DOHH2 (cell line): ENCODE data around the gene TSSK1B.

Experiments used
- H3F3A ChIP-seq: fragments of 200-600 bp; sonication (generic), shearing (Covaris generic); 2 replicates; pipeline ENCODE4 v1.6.0; 2016; ENCODE audit warnings: antibody characterized with exemption, mild to moderate bottlenecking; ENCODE audit not compliant: control insufficient read depth, insufficient read depth
- H3K27ac ChIP-seq: fragments of 200-600 bp; sonication (generic); 2 replicates; pipeline ENCODE4 v1.5.1; 2014; ENCODE audit warnings: low read depth, mild to moderate bottlenecking, low read length, moderate library complexity
- H3K27me3 ChIP-seq: fragments of 200-600 bp; sonication (generic); 2 replicates; pipeline ENCODE4 v1.6.1; 2014; ENCODE audit warnings: mild to moderate bottlenecking, low read length, mixed read lengths; ENCODE audit not compliant: control insufficient read depth
- H3K36me3 ChIP-seq: fragments of 200-600 bp; sonication (generic); 2 replicates; pipeline ENCODE4 v1.6.1; 2014; ENCODE audit warnings: mild to moderate bottlenecking, low read length, moderate library complexity, mixed read lengths; ENCODE audit not compliant: control insufficient read depth
- H3K4me1 ChIP-seq: fragments of 200-600 bp; sonication (generic); 2 replicates; pipeline ENCODE4 v1.6.1; 2014; ENCODE audit warnings: mild to moderate bottlenecking, low read length, mixed read lengths; ENCODE audit not compliant: control insufficient read depth
- H3K4me2 ChIP-seq: fragments of 200-600 bp; sonication (generic); 2 replicates; pipeline ENCODE4 v1.6.0; 2014; ENCODE audit warnings: mild to moderate bottlenecking, low read length, moderate library complexity
- H3K4me3 ChIP-seq: fragments of 200-600 bp; sonication (generic); 2 replicates; pipeline ENCODE4 v1.5.1; 2014; ENCODE audit warnings: mild to moderate bottlenecking, low read length, mixed read lengths
- H3K79me2 ChIP-seq: fragments of 200-600 bp; sonication (generic); 2 replicates; pipeline ENCODE4 v1.6.1; 2014; ENCODE audit warnings: mild to moderate bottlenecking, low read length, mixed read lengths; ENCODE audit not compliant: control insufficient read depth
- H3K9me2 ChIP-seq: fragments of 200-600 bp; sonication (generic); replicated peaks from 2 replicates; pipeline ENCODE4 v1.6.1; 2014; ENCODE audit warnings: mild to moderate bottlenecking, low read length, mixed read lengths; ENCODE audit not compliant: control insufficient read depth
- H3K9me3 ChIP-seq: fragments of 200-600 bp; sonication (generic); 2 replicates; pipeline ENCODE4 v1.6.1; 2014; ENCODE audit warnings: antibody characterized with exemption, low read length, mixed read lengths; ENCODE audit not compliant: control insufficient read depth, insufficient read depth
- H4K20me1 ChIP-seq: fragments of 200-600 bp; sonication (generic); 2 replicates; pipeline ENCODE4 v1.6.0; 2014; ENCODE audit warnings: low read depth, mild to moderate bottlenecking, antibody characterized with exemption, low read length, moderate library complexity; ENCODE audit not compliant: control insufficient read depth, insufficient read depth
- CTCF ChIP-seq: fragments of 200-600 bp; sonication (generic); IDR thresholded peaks from one replicate; pipeline ENCODE4 v1.5.1; 2014; ENCODE audit warnings: antibody characterized with exemption, mild to moderate bottlenecking, low read depth, low read length; ENCODE audit not compliant: poor library complexity, severe bottlenecking
- EZH2phosphoT487 ChIP-seq: fragments of 200-600 bp; sonication (generic); IDR thresholded peaks from 2 replicates; pipeline ENCODE4 v1.6.1; 2017; ENCODE audit warnings: borderline replicate concordance, mild to moderate bottlenecking, antibody characterized with exemption, low read length, moderate library complexity, mixed read lengths

TSSK1B gene

DNA sequence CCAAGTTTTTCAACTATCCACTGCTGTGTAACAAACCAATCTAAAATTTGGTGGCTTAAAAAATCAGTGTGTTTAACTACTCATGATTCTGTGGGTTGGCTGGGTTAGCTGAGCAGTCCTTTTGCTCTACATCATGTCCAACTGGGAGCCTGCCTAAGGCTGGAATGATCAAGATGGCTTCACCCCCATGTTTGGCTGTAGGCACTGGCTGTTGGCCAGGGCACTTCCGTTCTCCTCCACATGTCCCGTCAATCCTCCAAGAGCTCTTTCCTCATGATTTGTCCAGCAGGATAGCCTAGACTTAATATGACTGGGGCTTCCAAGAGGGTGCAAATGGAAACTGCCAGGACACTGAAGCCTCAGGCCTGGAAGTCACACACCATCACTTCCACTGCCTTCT lies 17.0 kb upstream of the TSSK1B start:
- no peaks in the 10 kb centered on the region for H3K4me1 ChIP-seq
- no peaks in the 10 kb centered on the region for H3F3A ChIP-seq
- no peak overlapping the region for H3K4me3 ChIP-seq
- H4K20me1 ChIP-seq: no peaks in the 10 kb centered on the region
- H3K36me3 ChIP-seq: no peaks in the 10 kb centered on the region
- H3K9me3 ChIP-seq: no peaks in the 10 kb centered on the region
- TF ChIP-seq CTCF (no peak), EZH2phosphoT487 (no peak)
- no peaks in the 10 kb centered on the region for H3K79me2 ChIP-seq
- H3K9me2 ChIP-seq: no peaks in the 10 kb centered on the region
- H3K4me2 ChIP-seq: no peak overlapping the region
- H3K27me3 ChIP-seq: no peaks in the 10 kb centered on the region
- H3K27ac ChIP-seq: no peak overlapping the region

DNA sequence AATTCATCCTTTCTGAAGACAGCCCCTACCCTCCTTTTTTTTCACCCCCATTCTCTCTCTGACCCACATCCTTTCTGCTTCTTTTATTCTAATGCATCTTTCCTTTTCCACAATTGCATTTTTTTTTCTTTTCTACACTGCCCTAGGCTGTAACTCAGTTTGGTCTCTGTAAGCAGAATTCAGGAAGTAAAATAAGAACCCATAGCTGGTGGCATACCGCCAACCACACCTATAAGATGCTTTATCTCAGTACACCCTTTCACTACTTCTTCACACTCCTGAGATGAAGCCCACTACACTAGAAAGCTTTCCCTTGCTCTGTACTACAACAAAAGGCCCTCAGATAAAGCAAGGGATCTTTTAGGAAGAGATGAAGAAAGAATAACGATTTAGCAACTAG lies 16.1 kb upstream of the TSSK1B start:
- Histone ChIP-seq H3F3A (no peaks in the 10 kb centered on the region), H3K9me3 (no peaks in the 10 kb centered on the region), H3K79me2 (no peaks in the 10 kb centered on the region), H3K36me3 (no peaks in the 10 kb centered on the region), H3K27ac (no peak overlapping the region), H3K4me3 (no peak overlapping the region), H3K9me2 (no peaks in the 10 kb centered on the region), H3K4me1 (no peaks in the 10 kb centered on the region), H3K27me3 (no peaks in the 10 kb centered on the region), H3K4me2 (no peak overlapping the region), H4K20me1 (no peaks in the 10 kb centered on the region)
- TF ChIP-seq CTCF: no peak
- TF ChIP-seq EZH2phosphoT487: no peak

GRCh38 chr5:113450462-113450861 lies 15.7 kb upstream of the TSSK1B start:
- no peaks in the 10 kb centered on the region for H3K9me2 ChIP-seq
- H4K20me1 ChIP-seq: no peaks in the 10 kb centered on the region

More at GRCh38 chr5:113450462-113450861, 15.7 kb upstream of the TSSK1B start:
- Histone ChIP-seq H3K4me1 (no peaks in the 10 kb centered on the region), H3K27ac (no peak overlapping the region), H3F3A (no peaks in the 10 kb centered on the region), H3K4me3 (no peak overlapping the region), H3K79me2 (no peaks in the 10 kb centered on the region), H3K36me3 (no peaks in the 10 kb centered on the region), H3K4me2 (no peak overlapping the region), H3K9me3 (no peaks in the 10 kb centered on the region; the same call in 1 of the 2 replicates), H3K27me3 (no peaks in the 10 kb centered on the region)
- TF ChIP-seq CTCF: no peak
- no peak for TF ChIP-seq EZH2phosphoT487
